ENCODE measurements around the gene RILPL1. TPM values are rescaled to one million over a fixed set of nuclear protein-coding genes. Genes with fewer than 3 reads are reported as not detected.

Gene RILPL1
- polyA plus RNA-seq, 1 donor (not counting 4 experiments of a cell fraction or from before 2014, with no cell fraction given): 17.0 TPM

DNA sequence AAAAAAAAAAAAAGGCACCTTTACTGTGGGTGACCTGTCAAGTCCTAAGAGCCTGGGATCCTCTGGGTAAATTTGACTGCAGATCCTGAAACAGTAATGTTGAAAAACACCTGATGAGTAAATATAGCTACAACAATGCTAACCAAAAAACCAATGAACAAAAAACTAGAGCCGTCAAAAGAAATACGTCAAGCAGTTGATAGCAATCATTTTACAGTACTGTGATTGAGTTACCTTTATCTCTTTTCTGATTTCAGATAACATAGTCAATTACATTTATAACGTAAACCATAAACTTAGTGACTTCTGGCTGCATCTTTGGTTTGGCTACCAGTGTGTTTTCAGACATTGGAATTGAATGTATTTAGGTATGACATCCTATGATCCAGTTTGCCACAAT is 44.7 kb upstream of the RILPL1 start:
- peaks cover 11% of the 10 kb centered on the region for H3K79me2 ChIP-seq (ENCODE audit: control insufficient read depth, insufficient read depth, low read length)
- H3K9me3 ChIP-seq (ENCODE audit: control insufficient read depth, low read depth, low read length): no peaks in the 10 kb centered on the region
- H3K9ac ChIP-seq (ENCODE audit: control insufficient read depth, extremely low read depth, insufficient read depth, low read length): no peak overlapping the region
- peaks cover 9% of the 10 kb centered on the region for H3K4me1 ChIP-seq (ENCODE audit: control insufficient read depth, extremely low read depth, insufficient read depth, low read length)
- no peaks in the 10 kb centered on the region for H3K9me1 ChIP-seq (ENCODE audit: control insufficient read depth, extremely low read depth, insufficient read depth, low read length)
- H3K36me3 ChIP-seq (ENCODE audit: control insufficient read depth in 2 of 2, extremely low read depth in 1 of 2, insufficient read depth in 2 of 2, low read length in 2 of 2): no peaks in the 10 kb centered on the region
- TF ChIP-seq, protein P1, sequence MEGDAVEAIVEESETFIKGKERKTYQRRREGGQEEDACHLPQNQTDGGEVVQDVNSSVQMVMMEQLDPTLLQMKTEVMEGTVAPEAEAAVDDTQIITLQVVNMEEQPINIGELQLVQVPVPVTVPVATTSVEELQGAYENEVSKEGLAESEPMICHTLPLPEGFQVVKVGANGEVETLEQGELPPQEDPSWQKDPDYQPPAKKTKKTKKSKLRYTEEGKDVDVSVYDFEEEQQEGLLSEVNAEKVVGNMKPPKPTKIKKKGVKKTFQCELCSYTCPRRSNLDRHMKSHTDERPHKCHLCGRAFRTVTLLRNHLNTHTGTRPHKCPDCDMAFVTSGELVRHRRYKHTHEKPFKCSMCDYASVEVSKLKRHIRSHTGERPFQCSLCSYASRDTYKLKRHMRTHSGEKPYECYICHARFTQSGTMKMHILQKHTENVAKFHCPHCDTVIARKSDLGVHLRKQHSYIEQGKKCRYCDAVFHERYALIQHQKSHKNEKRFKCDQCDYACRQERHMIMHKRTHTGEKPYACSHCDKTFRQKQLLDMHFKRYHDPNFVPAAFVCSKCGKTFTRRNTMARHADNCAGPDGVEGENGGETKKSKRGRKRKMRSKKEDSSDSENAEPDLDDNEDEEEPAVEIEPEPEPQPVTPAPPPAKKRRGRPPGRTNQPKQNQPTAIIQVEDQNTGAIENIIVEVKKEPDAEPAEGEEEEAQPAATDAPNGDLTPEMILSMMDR (optimal IDR thresholded peaks at IDR 0.05 in 1 of 3, IDR thresholded peaks at IDR 0.05 in 1 of 3, conservative IDR thresholded peaks at IDR 0.05 in 1 of 3; ENCODE audit: extremely low read depth in 1 of 3, insufficient read depth in 2 of 3, low read length in 3 of 3): no peak
- no peak overlapping the region for H3K4me2 ChIP-seq (ENCODE audit: control insufficient read depth, extremely low read depth, insufficient read depth, low read depth, low read length)
- DNase-seq (ENCODE audit: low read depth, low spot score): no peak
- FAIRE-seq: no peak
- H2AFZ ChIP-seq (ENCODE audit: control insufficient read depth, low read length): no peak overlapping the region
- dilution Hi-C loops (cut with MboI; ENCODE audit: extremely low pct_ligation_motif_present, low sequenced_read_pairs): no loop called here
- no peaks in the 10 kb centered on the region for H4K20me1 ChIP-seq (ENCODE audit: control insufficient read depth, extremely low read depth, insufficient read depth, low read length)
- no peak overlapping the region for H3K4me3 ChIP-seq (ENCODE audit: control insufficient read depth in 2 of 3, extremely low read depth in 1 of 3, insufficient read depth in 2 of 3, low read depth in 1 of 3, low read length in 3 of 3)
- no peaks in the 10 kb centered on the region for H3K27me3 ChIP-seq (ENCODE audit: control insufficient read depth, extremely low read depth, insufficient read depth, low read length)
- no peak overlapping the region for H3K27ac ChIP-seq (ENCODE audit: control insufficient read depth, insufficient read depth, low read length)

DNA sequence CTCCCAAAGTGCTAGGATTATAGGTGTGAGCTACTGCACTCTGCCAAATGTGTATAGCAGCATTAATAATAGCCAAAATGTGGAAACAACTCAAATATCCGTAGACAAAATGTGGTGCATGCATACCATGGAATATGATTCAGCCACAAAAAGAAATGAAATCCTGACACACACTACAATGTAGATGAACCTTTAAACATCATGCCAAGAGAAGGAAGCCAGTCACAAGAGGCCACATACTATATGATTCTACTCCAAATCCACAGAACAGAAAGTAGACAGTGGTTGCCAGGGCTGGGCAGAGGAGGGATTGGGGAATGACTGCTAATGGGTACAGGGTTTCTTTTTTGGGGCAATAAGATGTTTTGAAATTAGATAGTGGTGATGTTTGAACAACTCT is 43.1 kb upstream of the RILPL1 start:
- TF ChIP-seq, protein P1 (optimal IDR thresholded peaks at IDR 0.05 in 1 of 3, IDR thresholded peaks at IDR 0.05 in 1 of 3, conservative IDR thresholded peaks at IDR 0.05 in 1 of 3; ENCODE audit: extremely low read depth in 1 of 3, insufficient read depth in 2 of 3, low read length in 3 of 3): no peak
- no peak for TF ChIP-seq EZH2 (IDR thresholded peaks at IDR 0.05; ENCODE audit: low read length)
- no peak overlapping the region for H3K27ac ChIP-seq (ENCODE audit: control insufficient read depth, insufficient read depth, low read length)

More for the DNA sequence above, 43.1 kb upstream of the RILPL1 start:
- FAIRE-seq (no peak), DNase-seq (ENCODE audit: low read depth, low spot score) (no peak)
- peaks cover 3% of the 10 kb centered on the region for H3K27me3 ChIP-seq (ENCODE audit: control insufficient read depth, extremely low read depth, insufficient read depth, low read length)
- no peak overlapping the region for H2AFZ ChIP-seq (ENCODE audit: control insufficient read depth, low read length)
- H3K9me1 ChIP-seq (ENCODE audit: control insufficient read depth, extremely low read depth, insufficient read depth, low read length): no peaks in the 10 kb centered on the region
- H3K4me3 ChIP-seq (ENCODE audit: control insufficient read depth in 2 of 3, extremely low read depth in 1 of 3, insufficient read depth in 2 of 3, low read depth in 1 of 3, low read length in 3 of 3): no peak overlapping the region
- no peaks in the 10 kb centered on the region for H3K9me3 ChIP-seq (ENCODE audit: control insufficient read depth, low read depth, low read length)
- no peaks in the 10 kb centered on the region for H3K36me3 ChIP-seq (ENCODE audit: control insufficient read depth in 2 of 2, extremely low read depth in 1 of 2, insufficient read depth in 2 of 2, low read length in 2 of 2)
- no peaks in the 10 kb centered on the region for H4K20me1 ChIP-seq (ENCODE audit: control insufficient read depth, extremely low read depth, insufficient read depth, low read length)
- H3K4me1 ChIP-seq (ENCODE audit: control insufficient read depth, extremely low read depth, insufficient read depth, low read length): no peaks in the 10 kb centered on the region
- no peak overlapping the region for H3K9ac ChIP-seq (ENCODE audit: control insufficient read depth, extremely low read depth, insufficient read depth, low read length)
- dilution Hi-C loops (cut with MboI; ENCODE audit: extremely low pct_ligation_motif_present, low sequenced_read_pairs): no loop called here
- H3K79me2 ChIP-seq (ENCODE audit: control insufficient read depth, insufficient read depth, low read length): no peaks in the 10 kb centered on the region
- H3K4me2 ChIP-seq (ENCODE audit: control insufficient read depth, extremely low read depth, insufficient read depth, low read depth, low read length): no peak overlapping the region
